HCEC 1CT (cell line): ENCODE data around the gene SYTL2.
A peak's percentile ranks its signal among the peaks of the same experiment; 100 is the strongest.

ENCODE experiments used
- DNase-seq: peaks from one replicate; pipeline ENCODE4 v3.0.0-alpha.2; 2017

The SYTL2 gene

GRCh38 chr11:85651118-85651517 lies 159.8 kb downstream of the SYTL2 start:
- no peak for DNase-seq

DNA sequence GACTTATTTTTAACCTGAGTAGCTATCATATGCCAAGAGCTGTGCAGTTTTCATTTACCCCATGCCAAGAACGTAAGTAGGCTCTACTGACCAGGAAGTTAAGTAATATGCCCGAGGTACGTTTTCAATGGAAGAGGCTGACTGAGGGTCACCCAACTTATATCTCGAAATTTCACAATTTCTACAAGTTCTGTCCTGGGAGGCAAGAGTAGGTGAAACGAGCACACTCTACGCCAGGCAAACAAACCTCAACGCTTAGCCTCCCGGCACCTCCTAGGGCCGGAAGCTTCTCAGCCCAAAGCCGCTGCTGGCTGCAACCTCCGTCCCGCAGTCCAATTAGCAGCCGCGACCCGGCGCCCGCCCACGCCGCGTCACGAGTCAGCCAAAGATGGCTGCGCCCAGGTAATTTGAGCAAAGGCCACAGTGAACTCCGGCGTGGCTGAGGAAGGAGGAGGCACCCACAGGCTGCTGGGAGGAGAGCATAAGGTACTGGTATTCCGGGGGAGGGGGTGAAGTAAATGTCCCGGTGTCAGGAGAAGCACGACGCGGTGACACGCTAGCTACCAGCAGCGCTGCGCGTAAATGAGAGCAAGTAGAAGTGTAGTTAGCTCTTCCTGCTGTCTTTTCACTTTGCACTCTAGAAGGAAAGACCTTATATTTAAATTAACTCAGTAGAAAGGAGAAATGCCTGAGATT lies 163.2 kb downstream of the SYTL2 start, which contains the start of gene TMEM126A:
Gene TMEM126A, plus strand, starts transcription at position 364 of the 696 bp plus-strand sequence. CDS start 2,289 bp downstream, outside the sequence.
- peak; percentile 82 for DNase-seq

DNA sequence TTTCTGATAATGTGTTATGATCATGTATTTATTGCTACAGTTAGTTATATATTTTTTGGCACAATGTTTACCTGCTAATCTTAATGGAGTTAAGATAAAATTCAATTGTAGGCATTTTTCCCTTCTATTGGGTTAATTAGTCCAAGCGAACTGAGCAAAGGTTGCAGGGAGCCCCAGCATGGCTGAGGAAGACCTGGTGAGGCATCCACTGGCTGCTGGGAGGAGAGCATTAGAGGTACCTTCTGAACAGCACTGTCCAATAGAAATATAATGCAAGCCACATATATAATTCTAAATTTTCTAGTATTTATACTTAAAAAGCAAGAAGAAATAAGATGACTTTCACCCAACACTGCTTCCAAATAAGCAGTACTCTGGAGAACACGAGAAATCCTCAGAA lies 163.9 kb downstream of the SYTL2 start:
- no peak for DNase-seq
